ENCODE results near the gene DCC.

Gene DCC

GRCh38 chr18:52829320-52829719 is 489.3 kb downstream of the DCC start:
- no peak for DNase-seq

GRCh38 chr18:52829876-52830405 is 489.9 kb downstream of the DCC start:
- DNase-seq, result no peak

GRCh38 chr18:52844323-52844722 is 504.3 kb downstream of the DCC start:
- no peak for DNase-seq

GRCh38 chr18:52845036-52845435 is 505.0 kb downstream of the DCC start:
- DNase-seq, result no peak

- no peak for DNase-seq
These were observed 510.1 kb downstream of the DCC start for GRCh38 chr18:52850031-52850560.

GRCh38 chr18:52861558-52861957 is 521.6 kb downstream of the DCC start:
- DNase-seq, result no peak

- no peak for DNase-seq
These were observed 529.4 kb downstream of the DCC start for GRCh38 chr18:52869349-52869923.

- no peak for DNase-seq
These were observed 530.2 kb downstream of the DCC start for GRCh38 chr18:52869942-52870907.

- no peak for DNase-seq
These were observed 534.8 kb downstream of the DCC start for GRCh38 chr18:52874774-52875173.

- DNase-seq, result no peak
These were observed 535.7 kb downstream of the DCC start for GRCh38 chr18:52875725-52876124.

- no peak for DNase-seq
These were observed 548.0 kb downstream of the DCC start for GRCh38 chr18:52888014-52888413.

GRCh38 chr18:52894801-52895200 is 554.8 kb downstream of the DCC start:
- DNase-seq, result no peak

GRCh38 chr18:52897611-52898484 is 557.9 kb downstream of the DCC start:
- DNase-seq, result no peak

- no peak for DNase-seq
These were observed 558.6 kb downstream of the DCC start for GRCh38 chr18:52898485-52899058.

GRCh38 chr18:52902188-52902587 is 562.2 kb downstream of the DCC start:
- no peak for DNase-seq

GRCh38 chr18:52903857-52904256 is 563.9 kb downstream of the DCC start:
- DNase-seq, result peak; percentile 7

GRCh38 chr18:52907543-52908308 is 567.7 kb downstream of the DCC start:
- DNase-seq, result no peak

GRCh38 chr18:52914148-52914547 is 574.2 kb downstream of the DCC start:
- no peak for DNase-seq

GRCh38 chr18:52920665-52921064 is 580.7 kb downstream of the DCC start:
- DNase-seq, result no peak

- DNase-seq, result no peak
These were observed 593.4 kb downstream of the DCC start for GRCh38 chr18:52933356-52933755.

- no peak for DNase-seq
These were observed 596.9 kb downstream of the DCC start for GRCh38 chr18:52936931-52937330.

GRCh38 chr18:52937840-52938239 is 597.8 kb downstream of the DCC start:
- DNase-seq, result no peak

Measured in stimulated activated CD4-positive, alpha-beta T cell treated with anti-CD3 and anti-CD28 coated beads, Interleukin-15, amount 100 ng/mL, for 24 hours (primary cell).